ENCODE measurements around the gene UBE2M.

The UBE2M gene

DNA sequence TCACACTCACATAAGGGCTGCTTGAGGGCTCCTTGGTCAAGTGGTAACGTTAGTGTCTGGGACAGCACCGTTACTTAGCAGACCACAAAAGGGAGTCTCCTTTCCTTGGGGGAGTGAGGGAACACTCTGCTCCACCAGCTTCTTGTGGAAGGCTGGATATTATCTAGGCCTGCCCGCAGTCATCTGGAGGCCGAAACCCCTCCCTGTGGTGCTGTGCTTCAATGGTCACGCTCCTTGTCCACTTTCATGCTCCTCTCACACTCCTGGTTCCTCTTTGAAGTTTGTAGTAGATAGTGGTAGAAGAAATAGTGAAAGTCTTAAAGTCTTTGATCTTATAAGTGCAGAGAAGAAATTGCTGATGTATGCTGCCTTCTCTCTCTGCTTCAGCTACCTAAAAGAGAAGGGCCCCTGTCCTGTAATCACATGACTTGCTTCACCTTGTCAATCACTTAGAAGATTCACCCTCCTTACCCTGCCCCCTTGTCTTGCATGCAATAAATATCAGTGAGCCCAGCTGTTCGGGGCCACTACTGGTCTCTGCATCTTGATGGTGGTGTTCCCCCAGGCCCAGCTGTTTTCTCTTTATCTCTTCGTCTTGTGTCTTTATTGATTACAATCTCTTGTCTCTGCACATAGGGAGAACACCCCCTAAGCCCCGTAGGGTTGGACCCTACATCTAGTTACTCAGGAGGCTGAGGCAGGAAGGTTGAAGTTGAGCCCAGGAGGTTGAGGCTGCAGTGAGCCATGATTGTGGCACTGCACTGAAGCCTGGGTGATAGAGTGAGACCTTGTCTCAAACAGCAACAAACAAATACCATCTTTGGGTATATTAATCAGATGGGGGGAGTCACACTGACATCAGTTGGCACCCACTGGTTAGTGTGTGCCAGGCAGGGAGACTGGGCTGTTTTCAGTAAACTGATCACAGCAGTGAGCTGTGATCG, 26.4 kb upstream of the UBE2M start:
- no peaks in the 10 kb centered on the region for H3K27me3 ChIP-seq (ENCODE audit: insufficient read depth, poor library complexity, severe bottlenecking)
- H3K27ac ChIP-seq (ENCODE audit: poor library complexity, severe bottlenecking), result no peak overlapping the region
- TF ChIP-seq CTCF (IDR thresholded peaks at IDR 0.05; ENCODE audit: poor library complexity, severe bottlenecking), result no peak
- H3K9me3 ChIP-seq (ENCODE audit: severe bottlenecking), result no peaks in the 10 kb centered on the region
- DNase-seq (ENCODE audit: low spot score) (no peak), ATAC-seq (ENCODE audit: low read depth) (no peak)
- H3K36me3 ChIP-seq (ENCODE audit: low read depth), result peaks cover 6% of the 10 kb centered on the region; the same call in 1 of the 2 replicates
- no peaks in the 10 kb centered on the region for H3K4me1 ChIP-seq (ENCODE audit: insufficient read depth, poor library complexity, severe bottlenecking)
- no peak overlapping the region for H3K4me3 ChIP-seq (ENCODE audit: severe bottlenecking)

DNA sequence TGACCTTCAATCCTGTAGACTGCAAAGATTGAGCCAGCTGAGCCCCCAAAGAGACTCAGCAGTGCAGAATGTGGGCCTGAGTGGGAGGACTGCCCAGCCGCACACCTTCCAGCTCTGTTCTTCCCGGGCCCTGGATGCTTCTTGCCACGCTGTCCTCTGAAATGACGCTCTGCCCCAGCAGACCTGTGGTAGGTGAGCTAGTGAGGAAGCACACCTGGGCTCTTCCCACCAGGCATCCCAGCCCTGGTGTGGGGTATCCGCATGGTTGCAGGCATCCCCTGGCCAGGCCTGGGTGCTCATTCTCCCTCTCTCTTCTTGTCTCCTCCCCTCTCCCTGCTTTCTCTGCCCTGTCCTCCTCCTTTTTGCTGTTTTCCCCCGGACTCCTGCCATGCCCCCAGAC, 24.6 kb upstream of the UBE2M start:
- Histone ChIP-seq H3K36me3 (ENCODE audit: low read depth) (peaks cover 6% of the 10 kb centered on the region; the same call in 1 of the 2 replicates), H3K4me1 (ENCODE audit: insufficient read depth, poor library complexity, severe bottlenecking) (no peaks in the 10 kb centered on the region), H3K9me3 (ENCODE audit: severe bottlenecking) (no peaks in the 10 kb centered on the region), H3K4me3 (ENCODE audit: severe bottlenecking) (no peak overlapping the region), H3K27me3 (ENCODE audit: insufficient read depth, poor library complexity, severe bottlenecking) (no peaks in the 10 kb centered on the region), H3K27ac (ENCODE audit: poor library complexity, severe bottlenecking) (no peak overlapping the region)
- DNase-seq (ENCODE audit: low spot score), result no peak
- TF ChIP-seq CTCF (IDR thresholded peaks at IDR 0.05; ENCODE audit: poor library complexity, severe bottlenecking), result no peak
- no peak for ATAC-seq (ENCODE audit: low read depth)

- Histone ChIP-seq H3K36me3 (ENCODE audit: low read depth) (peaks cover 6% of the 10 kb centered on the region; the same call in 1 of the 2 replicates), H3K4me1 (ENCODE audit: insufficient read depth, poor library complexity, severe bottlenecking) (no peaks in the 10 kb centered on the region), H3K4me3 (ENCODE audit: severe bottlenecking) (no peak overlapping the region), H3K27ac (ENCODE audit: poor library complexity, severe bottlenecking) (no peak overlapping the region), H3K9me3 (ENCODE audit: severe bottlenecking) (no peaks in the 10 kb centered on the region), H3K27me3 (ENCODE audit: insufficient read depth, poor library complexity, severe bottlenecking) (no peaks in the 10 kb centered on the region)
- DNase-seq (ENCODE audit: low spot score), result peak; percentile 78
- ATAC-seq (ENCODE audit: low read depth), result peak; percentile 90
- peak; percentile 86 for TF ChIP-seq CTCF (IDR thresholded peaks at IDR 0.05; ENCODE audit: poor library complexity, severe bottlenecking)
Observed at GRCh38 chr19:58581227-58582141, 23.1 kb upstream of the UBE2M start.

GRCh38 chr19:58579473-58580142, 21.2 kb upstream of the UBE2M start:
- no peak for ATAC-seq (ENCODE audit: low read depth)

More at GRCh38 chr19:58579473-58580142, 21.2 kb upstream of the UBE2M start:
- Histone ChIP-seq H3K9me3 (ENCODE audit: severe bottlenecking) (no peaks in the 10 kb centered on the region), H3K4me1 (ENCODE audit: insufficient read depth, poor library complexity, severe bottlenecking) (peaks cover under 1% of the 10 kb centered on the region), H3K27ac (ENCODE audit: poor library complexity, severe bottlenecking) (no peak overlapping the region), H3K36me3 (ENCODE audit: low read depth) (peaks cover 6% of the 10 kb centered on the region; the same call in 1 of the 2 replicates), H3K4me3 (ENCODE audit: severe bottlenecking) (no peak overlapping the region), H3K27me3 (ENCODE audit: insufficient read depth, poor library complexity, severe bottlenecking) (no peaks in the 10 kb centered on the region)
- no peak for TF ChIP-seq CTCF (IDR thresholded peaks at IDR 0.05; ENCODE audit: poor library complexity, severe bottlenecking)
- DNase-seq (ENCODE audit: low spot score), result no peak
